Measurements from ENCODE around the gene NPEPL1.

The NPEPL1 gene

DNA sequence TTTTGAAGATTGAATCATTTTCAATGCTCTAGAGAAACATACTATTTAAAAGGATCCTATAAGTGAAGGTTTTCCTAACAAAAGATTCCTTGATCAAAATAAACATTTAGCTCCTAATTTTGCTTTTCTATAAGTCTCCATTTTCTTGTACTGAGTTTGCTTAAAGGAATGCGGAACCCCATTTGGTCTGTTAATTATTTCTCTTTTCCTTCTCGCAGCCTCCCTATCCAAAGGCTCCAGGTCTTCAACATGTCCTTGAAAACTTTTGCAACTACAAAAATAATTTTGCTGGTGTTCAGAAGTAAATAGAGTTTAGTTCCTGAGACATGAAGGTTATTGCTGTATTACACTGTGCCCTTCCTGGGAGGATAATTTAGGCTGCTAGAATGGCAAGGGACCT, 8.3 kb upstream of the NPEPL1 start:
- FAIRE-seq, result no peak

DNA sequence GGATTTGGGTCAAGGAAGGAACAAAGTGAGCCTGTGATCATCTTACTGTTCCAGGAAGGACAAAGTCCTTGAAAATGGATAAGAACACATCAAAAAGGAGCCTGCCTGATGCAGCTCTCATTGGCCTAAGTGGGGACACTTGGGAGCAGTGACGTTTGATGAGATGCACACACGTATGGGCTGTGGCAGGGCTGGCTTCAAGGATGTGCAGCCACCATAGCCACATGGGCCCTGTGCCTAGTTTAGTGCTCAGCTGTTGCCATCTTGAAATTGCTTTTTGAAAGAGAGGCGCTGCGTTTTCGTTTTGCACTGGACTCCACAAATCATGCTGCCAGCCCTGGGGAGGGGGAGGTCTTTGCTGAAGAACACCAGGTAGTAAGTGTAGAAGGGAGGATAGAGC, 6.6 kb upstream of the NPEPL1 start:
- FAIRE-seq, result no peak

DNA sequence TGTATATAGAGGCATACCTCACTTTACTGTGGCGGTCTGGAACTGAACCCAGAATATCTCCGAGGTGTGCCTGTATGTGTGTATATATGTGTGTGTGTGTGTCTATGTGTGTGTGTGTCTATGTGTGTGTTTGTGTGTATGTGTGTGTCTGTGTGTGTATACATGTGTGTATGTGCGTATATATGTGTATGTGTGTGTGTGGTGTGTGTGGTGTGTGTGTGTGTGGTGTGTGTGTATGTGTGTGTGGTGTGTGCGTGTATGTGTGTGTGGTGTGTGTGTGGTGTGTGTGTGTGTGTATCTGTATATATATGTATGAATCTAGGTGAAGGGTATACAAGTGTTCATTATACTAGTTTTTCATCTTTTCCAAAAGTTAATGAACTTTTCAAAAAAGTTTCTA, 4.2 kb upstream of the NPEPL1 start:
- FAIRE-seq, result no peak

DNA sequence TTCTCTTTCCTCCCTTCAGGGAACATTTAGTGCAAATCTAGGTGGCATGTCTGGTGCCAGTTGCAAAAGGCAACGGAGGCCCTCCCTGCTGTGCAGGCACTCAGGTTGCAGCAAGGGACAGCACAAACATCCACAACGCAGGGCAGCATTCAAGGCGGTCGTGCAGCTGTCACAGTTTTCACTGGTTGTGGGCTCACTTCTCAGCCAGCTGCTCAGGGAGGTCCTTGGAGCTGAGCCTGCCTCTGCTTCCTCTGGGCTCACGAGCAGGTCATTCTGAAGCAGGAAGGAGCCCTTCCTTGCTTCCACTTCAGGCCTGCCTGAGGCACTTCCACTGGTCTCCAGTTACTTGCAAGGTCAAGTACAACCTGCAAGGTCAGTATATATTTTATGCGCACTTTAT, 3.8 kb upstream of the NPEPL1 start:
- no peak for FAIRE-seq

DNA sequence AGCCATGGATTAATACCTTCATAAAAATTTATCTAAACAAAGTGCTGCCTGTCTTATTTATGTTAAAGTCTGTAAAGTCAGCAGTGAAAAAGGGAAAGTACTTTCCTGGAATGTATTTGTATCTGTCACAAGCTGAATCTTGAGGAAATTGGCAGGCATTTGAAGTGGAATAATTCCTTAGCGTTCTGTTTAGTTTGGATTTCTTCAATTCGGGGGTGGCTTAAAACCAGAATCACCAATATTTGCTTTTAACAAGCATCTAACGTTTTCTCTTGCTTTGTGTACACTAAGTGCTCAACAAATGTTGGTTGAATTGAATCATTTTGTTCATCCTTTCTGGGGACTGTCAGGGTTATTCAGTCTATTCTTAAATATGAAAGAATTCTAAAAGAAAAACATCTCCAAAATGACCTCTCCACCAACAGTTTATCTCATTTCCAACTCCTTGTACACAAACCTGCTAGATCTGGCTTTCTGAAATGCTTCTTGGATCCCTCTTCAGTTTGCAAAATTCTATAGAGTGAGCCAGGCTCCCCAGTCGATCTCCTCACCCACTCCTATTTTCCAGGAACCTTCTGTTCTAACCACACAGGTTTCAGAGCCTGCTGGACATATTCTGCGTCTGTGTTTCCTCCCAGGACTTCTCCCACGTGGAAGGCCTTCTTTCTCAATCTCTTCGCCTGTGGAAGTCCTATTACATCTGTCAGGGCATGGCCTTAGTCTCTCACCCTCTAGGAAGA, 2.0 kb upstream of the NPEPL1 start:
- no peak for FAIRE-seq

DNA sequence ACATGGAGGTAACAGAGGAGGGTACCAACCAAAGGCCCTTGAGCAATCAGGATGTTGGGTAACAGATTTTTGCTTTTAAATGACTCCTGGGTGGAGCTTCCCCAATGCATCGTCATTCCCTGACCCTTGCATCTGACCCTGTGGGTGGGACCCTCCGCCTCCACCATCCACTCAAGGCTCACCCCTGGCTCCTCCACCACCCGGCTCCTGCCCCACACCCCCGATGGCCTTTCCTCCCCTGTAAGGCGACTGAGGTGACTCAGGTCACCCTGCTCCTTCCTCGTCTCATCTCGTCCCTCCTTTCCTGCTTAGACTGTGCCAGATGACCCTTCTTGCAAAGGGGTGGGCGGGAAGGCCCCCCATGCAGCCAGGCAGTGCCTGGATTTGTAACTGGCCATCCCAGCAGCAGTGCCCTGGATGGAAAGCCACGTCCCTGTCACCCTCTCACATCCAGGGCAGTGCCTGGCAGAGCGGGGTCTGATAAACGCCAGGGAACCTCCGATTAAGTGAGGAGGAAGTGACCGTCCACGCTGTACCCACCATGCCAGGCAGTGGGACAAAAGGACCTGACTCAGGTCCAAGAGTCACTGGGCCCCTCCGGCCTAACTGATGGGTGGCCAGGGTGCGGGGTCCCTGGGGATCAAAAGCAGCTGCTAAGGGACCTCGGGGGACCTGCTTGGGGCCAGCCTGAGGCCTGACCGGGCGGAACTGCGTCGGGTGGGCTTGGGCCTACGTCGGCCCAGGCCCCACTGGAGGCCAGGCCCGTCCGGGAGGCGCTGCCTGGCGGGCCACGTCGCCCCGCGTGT, 624 bp upstream of the NPEPL1 start:
- no peak for FAIRE-seq

DNA sequence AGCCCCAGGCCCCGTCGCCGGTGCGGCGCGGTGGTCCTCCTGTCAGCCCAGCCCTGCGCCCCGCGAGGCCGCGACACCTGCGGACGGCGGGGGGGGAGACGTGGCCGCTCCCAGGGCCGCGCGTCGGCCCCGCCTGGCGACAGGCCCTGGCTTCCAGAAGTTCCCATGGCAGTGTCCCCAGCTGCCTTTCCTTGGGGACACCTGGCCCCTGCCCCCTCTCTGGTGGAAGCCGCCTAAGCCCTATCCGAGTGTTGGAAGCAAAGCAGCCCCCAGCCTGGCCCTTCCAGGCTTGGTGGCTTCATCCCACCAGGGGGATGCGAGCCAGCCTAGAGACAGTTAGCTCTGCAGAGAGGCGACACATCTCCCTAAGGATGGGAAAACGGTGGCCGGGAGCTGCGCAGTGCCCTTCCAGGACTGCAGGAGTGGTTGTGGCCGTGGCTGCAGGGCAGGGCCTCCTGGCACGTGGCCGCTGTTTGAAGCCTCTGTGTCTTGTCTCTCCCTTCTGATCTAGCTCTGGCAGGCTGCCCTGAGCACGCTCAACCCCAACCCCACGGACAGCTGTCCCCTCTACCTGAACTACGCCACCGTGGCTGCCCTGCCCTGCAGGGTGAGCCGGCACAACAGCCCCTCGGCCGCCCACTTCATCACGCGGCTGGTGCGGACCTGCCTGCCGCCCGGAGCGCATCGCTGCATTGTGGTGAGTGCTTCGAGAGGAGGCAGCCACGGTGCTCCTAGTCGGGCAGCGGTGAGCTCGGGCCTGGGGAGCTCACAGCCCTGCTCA, 816 bp downstream of the NPEPL1 start:
- no peak for FAIRE-seq

DNA sequence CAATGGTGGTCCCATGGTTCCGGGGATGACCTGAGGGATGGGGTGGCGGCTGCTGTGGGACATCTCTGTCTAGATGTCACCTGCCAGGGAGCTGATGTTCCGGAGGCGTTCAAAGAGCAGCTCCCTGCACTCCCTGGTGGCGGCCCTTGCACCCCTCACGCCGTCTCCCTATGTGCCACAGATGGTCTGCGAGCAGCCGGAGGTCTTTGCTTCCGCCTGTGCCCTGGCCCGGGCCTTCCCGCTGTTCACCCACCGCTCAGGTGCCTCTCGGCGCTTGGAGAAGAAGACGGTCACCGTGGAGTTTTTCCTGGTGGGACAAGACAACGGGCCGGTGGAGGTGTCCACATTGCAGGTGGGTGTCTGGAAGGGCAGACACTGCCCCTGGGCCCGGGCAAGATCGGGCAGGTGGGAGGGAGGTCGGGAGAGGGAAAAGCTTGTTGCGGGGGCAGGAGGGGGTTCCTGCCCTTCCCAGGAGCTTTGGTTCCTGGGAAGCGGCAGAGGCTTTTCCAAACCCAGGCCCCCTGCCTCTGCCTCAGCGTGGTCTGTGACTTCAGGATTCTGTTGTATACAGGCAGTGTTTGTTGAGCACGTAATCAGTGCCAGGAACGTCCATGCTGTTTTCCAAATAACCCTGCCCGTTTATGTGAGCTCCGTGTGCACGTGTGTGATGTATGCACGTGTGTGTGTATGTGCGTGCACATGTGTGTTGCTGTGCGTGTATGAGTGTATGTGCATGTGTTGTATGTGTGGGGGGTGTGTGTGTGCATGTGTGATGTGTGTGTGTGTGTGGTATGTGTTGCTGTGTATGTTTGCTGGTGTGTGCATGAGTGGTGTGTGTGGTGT, 1.9 kb downstream of the NPEPL1 start:
- no peak for FAIRE-seq

DNA sequence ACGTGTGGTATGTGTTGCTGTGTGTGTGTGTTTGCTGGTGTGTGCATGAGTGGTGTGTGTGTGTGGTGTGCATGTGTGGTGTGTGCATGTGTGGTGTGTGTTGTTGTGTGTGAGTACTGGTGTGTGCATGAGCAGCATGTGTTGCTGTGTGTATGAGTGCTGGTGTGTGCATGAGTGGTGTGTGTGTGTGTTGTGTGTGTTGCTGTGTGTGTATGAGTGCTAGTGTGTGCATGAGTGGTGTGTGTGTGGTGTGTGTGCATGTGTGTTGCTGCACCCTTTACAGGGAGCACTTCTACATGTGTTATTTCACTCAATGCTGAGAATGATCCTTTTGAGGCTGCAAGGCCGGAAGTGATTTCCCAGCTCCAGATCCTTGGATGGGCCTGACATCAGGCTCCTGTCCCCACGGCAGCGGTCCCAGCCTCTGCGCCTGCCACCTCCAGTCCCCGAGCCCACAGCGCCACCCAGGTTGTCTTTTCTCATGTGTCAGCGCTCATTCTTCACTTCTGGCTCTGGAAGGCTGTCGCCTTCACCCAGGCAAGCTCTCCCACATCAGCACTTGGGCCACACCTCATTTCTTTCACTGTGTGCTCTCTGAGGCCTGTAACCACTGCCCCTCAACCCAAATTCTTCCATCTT, 2.6 kb downstream of the NPEPL1 start:
- FAIRE-seq, result no peak

DNA sequence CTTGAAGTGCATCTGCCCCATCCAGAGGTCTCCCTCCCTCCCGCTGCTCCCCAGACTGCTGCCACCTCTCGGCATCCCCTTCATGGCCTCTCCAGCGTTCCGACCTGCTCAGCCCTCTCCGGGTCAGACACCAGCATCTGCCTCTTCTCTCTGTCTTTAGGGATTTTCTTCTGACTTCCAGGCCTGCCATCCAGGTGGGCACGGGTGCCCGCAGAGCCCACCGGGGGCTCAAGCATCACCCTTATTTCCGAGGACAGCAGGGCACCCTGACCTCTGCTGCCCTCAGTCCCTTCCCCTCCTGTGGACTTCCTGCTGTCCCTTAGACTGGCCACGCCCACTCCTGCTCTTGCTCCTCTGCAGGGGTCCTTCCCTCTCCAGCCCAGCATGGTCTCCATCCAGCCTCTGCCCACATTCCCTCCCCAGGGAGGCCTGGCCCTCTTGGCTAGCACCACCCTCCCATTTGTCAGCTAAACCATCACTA, 3.3 kb downstream of the NPEPL1 start:
- no peak for FAIRE-seq

DNA sequence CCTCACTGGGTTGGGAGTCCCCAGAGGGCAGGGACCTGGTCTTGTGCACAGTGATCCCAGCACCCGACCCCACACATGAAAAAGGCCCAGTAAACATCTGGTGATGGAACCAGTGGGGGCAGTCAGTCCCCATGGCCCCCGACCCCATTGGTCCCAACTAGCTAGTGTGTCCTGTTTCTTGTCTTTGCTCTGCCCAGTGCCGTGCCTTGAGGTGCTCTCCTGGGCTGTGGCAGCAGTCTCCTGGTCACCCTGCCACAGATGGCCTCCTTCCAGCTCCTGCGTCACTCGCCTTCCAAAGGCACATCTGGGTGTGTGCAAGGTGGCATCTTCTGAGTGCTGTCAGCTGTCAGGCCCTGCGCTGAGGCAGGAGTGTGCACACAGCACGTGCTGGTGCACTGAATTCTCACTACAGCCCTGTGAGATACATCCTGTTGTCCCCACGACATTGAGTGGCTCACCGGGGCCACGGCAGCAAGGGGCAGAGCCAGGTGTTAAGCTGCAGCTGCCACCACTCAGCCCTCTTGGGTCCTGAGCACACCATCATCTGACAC, 3.9 kb downstream of the NPEPL1 start:
- no peak for FAIRE-seq

DNA sequence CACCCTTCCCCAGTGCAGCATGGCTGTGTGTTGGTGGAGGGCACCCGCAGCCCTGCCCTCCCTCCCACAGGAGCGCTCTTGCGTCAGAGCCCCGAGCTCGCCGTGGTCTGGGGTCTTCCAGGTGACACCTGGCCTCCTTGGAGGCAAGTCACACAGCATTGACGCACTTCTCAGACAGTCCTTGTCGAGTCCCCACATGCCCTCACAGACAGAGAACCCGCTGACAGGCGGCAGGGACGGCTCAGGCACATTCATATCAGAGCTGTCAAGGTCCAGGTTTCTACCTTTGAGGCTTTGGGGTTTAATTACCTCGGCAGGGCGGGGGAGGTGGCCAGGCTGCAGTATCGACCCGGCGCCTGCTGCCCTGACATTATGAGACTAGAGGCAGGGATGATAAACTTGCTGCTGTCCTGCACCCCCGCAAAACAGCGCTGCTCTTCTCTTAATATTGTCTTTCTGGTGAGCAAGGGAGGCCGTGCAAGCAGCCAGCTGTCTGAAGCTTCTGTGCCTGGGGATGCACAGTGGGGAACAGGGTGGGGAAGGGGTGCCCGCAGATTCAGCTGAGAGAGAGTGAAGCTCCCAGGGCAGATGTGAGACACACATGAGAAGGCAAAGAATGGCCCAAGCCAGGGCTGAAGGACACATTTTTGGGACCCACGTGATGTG, 4.7 kb downstream of the NPEPL1 start:
- no peak for FAIRE-seq

DNA sequence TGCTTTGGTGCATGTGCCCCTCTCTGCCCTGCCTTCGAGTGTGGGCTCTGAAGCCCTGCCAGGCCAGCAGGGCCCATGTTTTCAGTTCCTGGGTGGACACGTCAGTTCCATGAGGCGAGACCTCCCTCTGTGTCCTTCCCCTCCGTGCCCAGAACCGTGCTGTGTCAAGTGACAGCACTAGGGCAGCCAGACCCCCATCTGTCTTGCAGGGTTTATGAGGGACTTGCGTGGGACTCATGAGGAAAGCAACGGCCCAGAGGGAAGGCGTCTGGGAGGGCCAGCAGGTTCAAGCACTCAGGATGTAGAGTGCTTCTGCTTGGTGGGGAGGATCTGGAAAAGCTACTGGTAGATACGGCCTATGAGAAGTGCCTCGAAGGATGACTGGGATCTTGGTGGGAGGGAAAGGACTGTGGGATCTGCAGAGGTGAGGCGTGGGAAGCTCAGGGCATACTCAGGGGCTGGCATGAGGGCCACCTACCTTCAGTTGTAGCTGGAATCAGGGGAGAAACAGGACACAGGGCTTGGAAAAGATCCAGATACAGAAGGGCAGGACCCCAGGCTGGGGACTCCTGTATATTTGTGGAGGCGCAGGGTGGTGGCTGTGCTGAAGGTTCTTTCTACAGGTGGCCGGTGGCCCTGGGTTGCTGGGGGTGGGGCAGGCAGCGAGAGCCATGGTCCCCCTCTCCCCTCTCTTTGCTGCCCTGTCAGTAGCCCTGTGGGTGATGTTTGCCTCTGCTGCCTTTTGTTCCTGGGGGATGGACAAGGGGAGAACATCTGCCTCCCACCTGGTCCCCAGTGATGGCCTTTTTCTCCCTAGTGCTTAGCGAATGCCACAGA, 5.5 kb downstream of the NPEPL1 start:
- no peak for FAIRE-seq

DNA sequence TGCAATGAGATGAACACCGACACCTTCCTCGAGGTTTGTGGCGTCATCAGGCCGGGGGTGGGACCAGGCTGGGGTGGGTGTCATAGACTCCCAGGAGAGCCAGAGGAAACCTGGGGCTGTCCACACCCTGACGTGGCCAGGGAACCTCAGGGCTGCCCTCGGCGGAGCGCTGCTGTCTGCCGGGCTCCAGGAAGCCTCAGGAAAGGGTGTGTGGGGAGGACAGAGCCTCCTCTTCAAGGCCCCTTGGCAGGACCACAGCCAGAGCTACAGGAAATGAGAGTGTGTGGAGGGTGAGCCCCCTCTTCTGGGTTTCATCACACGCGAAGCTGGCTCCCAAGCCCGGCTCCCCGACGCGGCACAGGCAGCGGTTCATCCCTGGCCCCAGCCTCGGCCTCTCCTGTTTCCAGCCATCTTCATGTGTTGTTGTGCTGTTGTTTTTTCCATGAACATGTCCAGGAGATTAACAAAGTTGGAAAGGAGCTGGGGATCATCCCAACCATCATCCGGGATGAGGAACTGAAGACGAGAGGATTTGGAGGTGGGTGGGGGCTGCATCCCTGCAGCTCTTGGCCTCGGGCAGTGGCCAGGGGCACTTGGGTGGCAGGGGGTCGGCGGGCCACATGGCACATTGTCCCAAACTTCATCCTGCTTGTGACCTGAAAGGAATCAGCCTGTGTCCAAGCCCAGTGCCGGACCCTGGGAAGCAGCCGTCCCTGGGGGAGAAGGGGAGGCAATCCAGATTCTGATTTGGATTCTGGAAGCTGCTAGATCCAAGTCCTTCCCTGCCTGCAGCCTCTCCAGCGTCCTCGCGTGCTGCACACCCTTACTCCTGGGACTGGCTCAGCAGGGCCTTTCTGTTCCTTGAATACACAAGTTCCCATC, 6.4 kb downstream of the NPEPL1 start:
- no peak for FAIRE-seq

DNA sequence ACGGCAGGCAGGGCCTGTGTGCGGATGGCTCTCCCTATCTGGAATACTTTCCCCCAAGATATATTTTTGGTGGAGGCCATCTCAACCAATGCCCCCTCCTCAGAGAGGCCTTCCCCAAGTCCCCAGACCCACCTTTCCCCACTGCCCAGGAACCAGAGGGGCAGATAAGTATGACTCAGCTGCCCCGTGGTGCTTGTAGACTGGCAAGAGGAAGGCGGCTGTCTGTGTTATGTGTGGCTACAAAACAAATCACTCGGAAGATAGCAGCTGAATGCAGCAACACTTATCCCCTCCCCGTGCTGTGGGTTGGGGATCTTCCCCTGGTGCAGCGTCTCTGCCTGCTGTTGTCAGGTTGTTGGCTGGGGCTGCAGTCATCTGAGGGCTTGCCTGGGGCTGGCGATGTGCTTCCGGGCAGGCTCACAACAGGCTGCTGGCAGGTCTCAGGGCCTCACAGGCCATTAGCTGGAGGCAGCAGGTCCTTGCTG, 7.1 kb downstream of the NPEPL1 start:
- FAIRE-seq, result no peak

DNA sequence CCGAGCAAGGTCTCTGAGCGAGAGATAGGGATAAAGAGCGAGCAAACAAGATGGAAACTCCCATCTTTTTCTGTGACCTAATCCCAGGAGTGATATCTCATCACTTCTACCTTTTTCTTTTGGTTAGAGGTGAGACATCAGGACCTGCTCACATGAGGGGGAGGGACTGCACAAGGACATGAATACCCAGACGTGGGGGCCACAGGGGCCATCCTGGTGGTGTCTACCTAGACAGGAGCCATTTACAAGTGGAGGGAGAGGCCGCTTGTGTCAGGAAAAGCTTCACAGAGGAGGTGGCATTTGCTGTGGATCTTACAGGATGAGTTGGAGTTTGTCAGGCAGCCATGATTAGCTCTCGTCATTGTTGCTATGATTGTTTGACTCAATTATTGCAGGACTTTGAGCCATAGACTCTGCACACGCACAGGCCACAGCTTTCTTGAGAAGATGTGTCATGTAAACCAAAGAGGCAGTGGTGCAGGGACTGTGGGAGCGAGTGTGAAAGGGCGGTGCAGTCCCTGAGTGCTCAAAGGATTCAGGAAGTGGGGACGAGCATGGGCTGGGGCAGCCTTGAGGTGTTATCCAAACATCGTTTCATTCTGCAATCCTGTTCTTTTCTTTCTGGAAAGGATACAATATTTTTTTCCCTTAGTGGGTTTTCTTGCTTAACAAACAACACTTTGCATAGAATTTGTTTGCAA, 7.7 kb downstream of the NPEPL1 start:
- no peak for FAIRE-seq

DNA sequence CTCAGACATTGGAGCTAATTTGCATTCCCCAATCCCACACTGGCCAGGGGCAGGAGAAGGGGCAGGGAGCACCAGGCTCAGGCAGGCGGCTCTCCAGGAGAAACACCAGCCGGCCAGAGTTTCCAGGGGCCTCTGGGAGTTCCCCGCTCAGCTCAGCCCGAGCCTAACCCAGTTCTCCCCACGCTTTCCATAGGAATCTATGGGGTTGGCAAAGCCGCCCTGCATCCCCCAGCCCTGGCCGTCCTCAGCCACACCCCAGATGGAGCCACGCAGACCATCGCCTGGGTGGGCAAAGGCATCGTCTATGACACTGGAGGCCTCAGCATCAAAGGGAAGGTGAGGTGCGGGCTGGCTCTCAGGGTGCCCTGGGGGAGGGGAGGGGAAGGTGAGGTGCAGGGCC, 8.2 kb downstream of the NPEPL1 start:
- FAIRE-seq, result no peak
